GM12801 (cell line): ENCODE measurements around the gene SYTL3.

ENCODE experiments used
- CTCF ChIP-seq: IDR thresholded peaks from one replicate; pipeline ENCODE4 v1.5.1; 2011; ENCODE audit warnings: control low read depth; ENCODE audit not compliant: insufficient read length; ENCODE audit errors: extremely low read depth

Gene SYTL3

GRCh38 chr6:158627168-158627939 is 22.5 kb upstream of the SYTL3 start:
- no peak for TF ChIP-seq CTCF

GRCh38 chr6:158627940-158628211 is 22.0 kb upstream of the SYTL3 start:
- no peak for TF ChIP-seq CTCF

DNA sequence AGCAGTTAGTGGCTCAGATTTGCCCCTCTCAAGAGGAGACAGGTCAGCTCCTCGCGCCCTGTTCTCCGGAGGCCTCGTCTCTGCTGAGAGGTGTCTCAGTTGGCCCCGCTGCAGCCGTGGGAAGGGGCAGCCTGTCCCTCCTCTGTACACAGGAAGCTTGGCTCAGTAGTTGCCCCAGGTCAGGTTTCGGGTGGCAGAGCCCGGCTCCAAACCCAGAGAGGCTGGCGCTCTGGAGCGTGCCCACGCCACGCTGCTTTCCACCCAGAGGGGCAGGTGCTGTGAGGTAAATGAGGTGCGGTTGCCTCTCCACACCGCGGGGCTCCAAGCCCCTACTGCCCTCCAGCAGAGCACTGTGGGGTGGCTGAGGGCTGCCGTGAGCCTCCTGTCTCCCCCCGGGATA is 21.3 kb upstream of the SYTL3 start:
- TF ChIP-seq CTCF, result no peak

DNA sequence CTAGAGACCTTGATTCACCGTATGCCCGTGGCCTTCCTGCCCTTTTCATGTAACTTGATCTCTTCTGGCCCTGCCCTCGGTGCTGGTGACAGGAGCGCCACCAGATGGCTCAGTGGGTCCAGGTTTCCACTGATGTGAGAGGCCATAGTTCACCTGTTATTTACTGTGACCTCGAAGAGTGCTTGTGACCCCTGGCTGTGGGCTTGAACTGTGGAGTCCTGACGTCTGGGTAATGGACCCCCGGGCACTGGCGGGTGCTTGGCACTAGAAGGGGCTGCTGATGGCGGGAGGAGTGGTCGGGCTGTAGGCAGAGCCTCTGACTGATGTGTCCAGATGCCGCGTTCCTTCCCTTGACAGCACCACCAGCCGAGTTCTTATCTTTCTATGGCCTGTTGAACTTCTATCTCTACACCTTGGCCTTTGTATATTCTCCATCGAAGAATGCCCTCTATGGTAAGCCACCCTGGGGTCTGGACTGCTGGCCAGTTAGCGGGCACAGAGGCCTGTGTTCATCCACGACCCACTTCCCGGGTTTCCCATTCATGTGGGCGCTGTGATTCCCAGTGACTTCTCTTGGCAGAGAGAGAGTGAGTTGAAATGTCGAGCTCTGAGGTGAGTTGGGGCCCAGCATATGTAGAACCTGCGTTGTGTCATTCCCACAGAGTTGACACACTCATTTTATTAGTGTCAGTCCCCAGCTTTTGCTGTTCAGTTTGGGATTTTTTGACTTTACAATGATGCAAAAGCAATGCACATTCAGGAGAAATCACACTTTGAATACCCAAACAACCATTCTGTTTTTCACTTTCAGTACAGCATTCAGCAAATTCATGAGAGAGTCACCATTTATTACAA is 20.3 kb upstream of the SYTL3 start:
- TF ChIP-seq CTCF, result no peak

- no peak for TF ChIP-seq CTCF
Measured at GRCh38 chr6:158630938-158631616, 18.8 kb upstream of the SYTL3 start.

- TF ChIP-seq CTCF, result no peak
Measured at GRCh38 chr6:158631678-158632537, 17.9 kb upstream of the SYTL3 start.

GRCh38 chr6:158633127-158633526 is 16.7 kb upstream of the SYTL3 start:
- no peak for TF ChIP-seq CTCF
